Fibroblast of pulmonary artery (primary cell): ENCODE measurements around the gene MSTO1.
"Not testable (repeated sequence)": the region's sequence is repeated elsewhere in the genome, so short reads cannot be mapped to it uniquely, and the experiment has no call there.

Experiments
- DNase-seq: peaks from one replicate; pipeline ENCODE4 v3.0.0-alpha.2; 2010; ENCODE audit warnings: low read depth
- H3K4me3 ChIP-seq: replicated peaks from 2 replicates; pipeline ENCODE4 v1.5.1; 2011; ENCODE audit warnings: low read depth, mild to moderate bottlenecking, control low read depth, low read length, moderate library complexity
- CTCF ChIP-seq: IDR thresholded peaks from 2 replicates; pipeline ENCODE4 v1.5.1; 2011; ENCODE audit warnings: mild to moderate bottlenecking, control low read depth, low read length, inconsistent platforms; ENCODE audit errors: missing control alignments

Gene MSTO1

GRCh38 chr1:155590516-155591247 lies 19.3 kb upstream of the MSTO1 start:
- not testable (repeated sequence) for H3K4me3 ChIP-seq, DNase-seq

GRCh38 chr1:155591770-155592169 lies 18.2 kb upstream of the MSTO1 start:
- peak; percentile 50 for TF ChIP-seq CTCF
- DNase-seq, result peak; percentile 84

GRCh38 chr1:155595877-155596474 lies 14.0 kb upstream of the MSTO1 start:
- H3K4me3 ChIP-seq, DNase-seq: not testable (repeated sequence)

More at GRCh38 chr1:155591770-155592169, 18.2 kb upstream of the MSTO1 start:
- H3K4me3 ChIP-seq, result no peak overlapping the region

- no peak for TF ChIP-seq CTCF
- no peak overlapping the region for H3K4me3 ChIP-seq
These were observed 13.2 kb upstream of the MSTO1 start for GRCh38 chr1:155596864-155597263.

GRCh38 chr1:155598842-155599331 lies 11.1 kb upstream of the MSTO1 start:
- H3K4me3 ChIP-seq, result peak overlapping the region; percentile 2
- DNase-seq, result peak; percentile 53
- peak; percentile 12 for TF ChIP-seq CTCF

More at GRCh38 chr1:155596864-155597263, 13.2 kb upstream of the MSTO1 start:
- DNase-seq, result no peak

- H3K4me3 ChIP-seq, DNase-seq: not testable (repeated sequence)
These were observed 10.0 kb upstream of the MSTO1 start for GRCh38 chr1:155599828-155600572.

- no peak for DNase-seq
- TF ChIP-seq CTCF, result no peak
- H3K4me3 ChIP-seq, result no peak overlapping the region
These were observed 2.3 kb upstream of the MSTO1 start for GRCh38 chr1:155607708-155608107.

- H3K4me3 ChIP-seq, result no peak overlapping the region
- TF ChIP-seq CTCF, result no peak
- no peak for DNase-seq
These were observed 1.2 kb upstream of the MSTO1 start for GRCh38 chr1:155608888-155609225.

GRCh38 chr1:155610257-155610647 lies 234 bp downstream of the MSTO1 start:
- H3K4me3 ChIP-seq, result peak overlapping the region; percentile 72
- DNase-seq, result not testable (repeated sequence)

GRCh38 chr1:155613226-155613625 lies 3.2 kb downstream of the MSTO1 start:
- DNase-seq, H3K4me3 ChIP-seq: not testable (repeated sequence)
